HepG2 (cell line): ENCODE data around the gene TBC1D22A. TPM values are rescaled to one million over a fixed set of nuclear protein-coding genes. Genes with fewer than 3 reads are reported as not detected.

Experiments used
- AGO1 ChIP-seq: fragments of 200-400 bp; formaldehyde crosslinking; IDR thresholded peaks from 2 replicates; pipeline ENCODE4 v1.6.1; 2017; ENCODE audit warnings: mild to moderate bottlenecking, low read depth, low read length, moderate library complexity; ENCODE audit not compliant: poor library complexity, severe bottlenecking
- MEF2D ChIP-seq: sonication (generic); formaldehyde crosslinking; IDR thresholded peaks from 2 replicates; pipeline ENCODE4 v1.5.1; 2020; ENCODE audit warnings: mild to moderate bottlenecking, missing genetic modification reagents
- TEAD2 ChIP-seq: sonication (generic); formaldehyde crosslinking; IDR thresholded peaks from 2 replicates; pipeline ENCODE4 v1.9.0; 2021; ENCODE audit warnings: missing genetic modification reagents
- TGIF2 ChIP-seq: IDR thresholded peaks from 2 replicates; pipeline ENCODE4 v1.6.1; 2016; ENCODE audit warnings: control low read depth, missing compliant biosample characterization
- ZBTB40 ChIP-seq, 2 experiments: fragments of 450-650 bp in 1 of 2; sonication (generic) in 1 of 2; formaldehyde crosslinking in 1 of 2; IDR thresholded peaks; 2 replicates each; pipeline versions ENCODE4 v1.6.1 to v1.8.0; 2016 to 2022; ENCODE audit warnings: antibody characterized with exemption in 1 of 2, mild to moderate bottlenecking in 1 of 2, missing genetic modification reagents in 1 of 2
- ZNF10 ChIP-seq: sonication (generic); formaldehyde crosslinking; IDR thresholded peaks from 2 replicates; pipeline ENCODE4 v1.4.0; 2020; ENCODE audit warnings: mild to moderate bottlenecking, low read depth, missing genetic modification reagents, borderline replicate concordance
- ZNF282 ChIP-seq: fragments of 450-650 bp; IDR thresholded peaks from 2 replicates; pipeline ENCODE4 v1.6.1; 2018; ENCODE audit not compliant: partially characterized antibody
- ZNF337 ChIP-seq: sonication (generic); formaldehyde crosslinking; IDR thresholded peaks from 2 replicates; pipeline ENCODE4 v1.5.1; 2020; ENCODE audit warnings: missing genetic modification reagents, low read depth, mild to moderate bottlenecking, borderline replicate concordance
- ZNF367 ChIP-seq: sonication (generic); formaldehyde crosslinking; IDR thresholded peaks from 2 replicates; pipeline ENCODE4 v1.4.0; 2020; ENCODE audit warnings: missing genetic modification reagents, borderline replicate concordance
- ZNF441 ChIP-seq: sonication (generic); formaldehyde crosslinking; IDR thresholded peaks from 2 replicates; pipeline ENCODE4 v1.7.0; 2021; ENCODE audit warnings: missing genetic modification reagents, borderline replicate concordance
- ZNF570 ChIP-seq: sonication (generic); formaldehyde crosslinking; IDR thresholded peaks from 2 replicates; pipeline ENCODE4 v1.4.0; 2020; ENCODE audit warnings: mild to moderate bottlenecking, missing genetic modification reagents, borderline replicate concordance
- ZNF816 ChIP-seq: sonication (generic); formaldehyde crosslinking; IDR thresholded peaks from 2 replicates; pipeline ENCODE4 v1.8.0; 2022; ENCODE audit warnings: missing genetic modification reagents, mild to moderate bottlenecking, borderline replicate concordance
- ZZZ3 ChIP-seq: sonication (generic); formaldehyde crosslinking; IDR thresholded peaks from 2 replicates; pipeline ENCODE4 v1.4.0; 2020; ENCODE audit warnings: missing genetic modification reagents, mild to moderate bottlenecking, borderline replicate concordance
- polyA plus RNA-seq, 8 experiments: library from polyadenylated mRNA; depleted of rRNA in 3 of 8; stranded (reverse) in 7 of 8; unstranded in 1 of 8; fragments of >200 nt; fragmentation: Illumina TruSeq in 4 of 8; extraction: Trizol in 4 of 8; gene quantifications; 2 replicates each; pipeline versions ENCODE4 v1.2.1 to v1.2.3, GENCODE V29; 2011 to 2016; ENCODE audit warnings: low read depth in 4 of 8, missing spikeins in 1 of 8, mixed read lengths in 1 of 8; ENCODE audit not compliant: insufficient read depth in 1 of 8
- total RNA-seq, 5 experiments: library from RNA; depleted of rRNA; stranded (reverse); fragments of >200 nt; fragmentation: Illumina TruSeq; extraction: Trizol; gene quantifications; 2 replicates each; pipeline ENCODE4 v1.2.3, GENCODE V29; 2016; ENCODE audit warnings: low read depth in 1 of 5
- TF ChIP-seq, protein P1 (sequence below): IDR thresholded peaks from 2 replicates; pipeline ENCODE4 v1.4.0; 2020; ENCODE audit warnings: mild to moderate bottlenecking, missing genetic modification reagents

Gene TBC1D22A
- total and polyA plus RNA-seq, 2 of the 13 experiments (the other 11 are each of a cell fraction or from before 2014, with no cell fraction given), result 17.3 to 18.0 TPM

DNA sequence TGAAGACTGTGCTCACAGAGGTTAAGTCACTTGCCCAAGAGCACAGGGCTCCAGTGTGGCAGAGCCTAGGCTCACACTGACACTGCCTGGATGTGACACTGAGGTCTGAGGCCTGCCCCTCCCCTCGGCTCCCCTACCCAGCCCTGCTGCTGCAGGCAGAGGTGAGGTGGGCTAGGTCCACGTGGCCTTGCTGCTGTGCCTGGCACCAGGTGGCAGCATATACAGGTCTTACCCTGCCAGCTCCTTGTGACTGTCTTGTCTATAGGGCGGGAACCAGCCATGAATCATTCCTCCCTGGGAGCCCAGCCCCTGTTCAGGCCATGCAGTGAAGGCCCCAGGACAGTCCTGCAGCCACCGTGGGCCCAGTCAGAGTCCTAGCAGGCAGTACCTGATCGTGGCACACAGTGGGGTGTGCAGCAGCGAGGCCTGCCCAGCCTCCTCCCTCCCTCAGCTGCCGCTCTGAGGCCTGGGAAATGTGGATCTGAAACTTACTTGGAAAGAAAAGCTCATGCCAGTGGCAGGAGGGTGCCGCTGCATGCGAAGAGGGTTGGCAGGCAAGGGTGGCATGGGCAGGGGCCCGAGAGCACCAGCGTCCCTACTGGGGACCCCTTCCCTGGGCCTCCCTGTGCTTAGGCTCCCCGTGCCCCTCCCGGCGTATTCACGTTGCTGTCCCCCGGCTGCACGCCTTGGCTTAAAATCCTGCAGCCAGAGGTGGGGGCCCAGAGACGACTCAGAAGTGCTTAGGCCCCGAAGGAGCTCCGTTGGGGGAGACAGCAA, 23.2 kb upstream of the TBC1D22A start (continued):
- TF ChIP-seq ZNF367 (CRISPR knock-in tag), result no peak
- no peak for TF ChIP-seq TEAD2
- TF ChIP-seq ZNF441, result no peak
- no peak for TF ChIP-seq ZNF816 (CRISPR knock-in tag)
- TF ChIP-seq ZNF282, result no peak
- no peak for TF ChIP-seq ZNF10 (CRISPR knock-in tag)
- no peak for TF ChIP-seq ZNF337 (CRISPR knock-in tag)
- TF ChIP-seq ZNF570 (CRISPR knock-in tag), result no peak
- no peak for TF ChIP-seq AGO1
- peak; percentile 82; the same call in 1 of the 2 replicates for TF ChIP-seq TGIF2 (CRISPR knock-in tag)
- TF ChIP-seq, protein P1, sequence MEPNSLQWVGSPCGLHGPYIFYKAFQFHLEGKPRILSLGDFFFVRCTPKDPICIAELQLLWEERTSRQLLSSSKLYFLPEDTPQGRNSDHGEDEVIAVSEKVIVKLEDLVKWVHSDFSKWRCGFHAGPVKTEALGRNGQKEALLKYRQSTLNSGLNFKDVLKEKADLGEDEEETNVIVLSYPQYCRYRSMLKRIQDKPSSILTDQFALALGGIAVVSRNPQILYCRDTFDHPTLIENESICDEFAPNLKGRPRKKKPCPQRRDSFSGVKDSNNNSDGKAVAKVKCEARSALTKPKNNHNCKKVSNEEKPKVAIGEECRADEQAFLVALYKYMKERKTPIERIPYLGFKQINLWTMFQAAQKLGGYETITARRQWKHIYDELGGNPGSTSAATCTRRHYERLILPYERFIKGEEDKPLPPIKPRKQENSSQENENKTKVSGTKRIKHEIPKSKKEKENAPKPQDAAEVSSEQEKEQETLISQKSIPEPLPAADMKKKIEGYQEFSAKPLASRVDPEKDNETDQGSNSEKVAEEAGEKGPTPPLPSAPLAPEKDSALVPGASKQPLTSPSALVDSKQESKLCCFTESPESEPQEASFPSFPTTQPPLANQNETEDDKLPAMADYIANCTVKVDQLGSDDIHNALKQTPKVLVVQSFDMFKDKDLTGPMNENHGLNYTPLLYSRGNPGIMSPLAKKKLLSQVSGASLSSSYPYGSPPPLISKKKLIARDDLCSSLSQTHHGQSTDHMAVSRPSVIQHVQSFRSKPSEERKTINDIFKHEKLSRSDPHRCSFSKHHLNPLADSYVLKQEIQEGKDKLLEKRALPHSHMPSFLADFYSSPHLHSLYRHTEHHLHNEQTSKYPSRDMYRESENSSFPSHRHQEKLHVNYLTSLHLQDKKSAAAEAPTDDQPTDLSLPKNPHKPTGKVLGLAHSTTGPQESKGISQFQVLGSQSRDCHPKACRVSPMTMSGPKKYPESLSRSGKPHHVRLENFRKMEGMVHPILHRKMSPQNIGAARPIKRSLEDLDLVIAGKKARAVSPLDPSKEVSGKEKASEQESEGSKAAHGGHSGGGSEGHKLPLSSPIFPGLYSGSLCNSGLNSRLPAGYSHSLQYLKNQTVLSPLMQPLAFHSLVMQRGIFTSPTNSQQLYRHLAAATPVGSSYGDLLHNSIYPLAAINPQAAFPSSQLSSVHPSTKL (CRISPR knock-in tag), result no peak; the same call in none of the 2 replicates
- TF ChIP-seq ZBTB40 (IDR thresholded peaks at IDR 0.05), result no peak
- no peak for TF ChIP-seq ZBTB40 (CRISPR knock-in tag; IDR thresholded peaks at IDR 0.05)
- no peak for TF ChIP-seq ZZZ3 (CRISPR knock-in tag)
- no peak; the same call in 1 of the 2 replicates for TF ChIP-seq MEF2D
